Suprapubic skin (tissue), 4 donors: ENCODE data around the gene PCNT. TPM values are rescaled to one million over a fixed set of nuclear protein-coding genes. Genes with fewer than 3 reads are reported as not detected.

ENCODE experiments used
- DNase-seq, 2 donors: peaks; one replicate each; pipeline ENCODE4 v3.0.0-alpha.2; 2019; ENCODE audit warnings: low spot score in 2 of 2
- H3K27ac ChIP-seq: fragments of 200-600 bp; sonication (generic); one replicate; pipeline ENCODE4 v1.5.1; 2019
- H3K27me3 ChIP-seq: fragments of 200-600 bp; sonication (generic); one replicate; pipeline ENCODE4 v1.5.1; 2019
- H3K36me3 ChIP-seq: fragments of 200-600 bp; sonication (generic); one replicate; pipeline ENCODE4 v1.5.1; 2019
- H3K4me1 ChIP-seq: fragments of 200-600 bp; sonication (generic); one replicate; pipeline ENCODE4 v1.5.1; 2019
- H3K4me3 ChIP-seq: fragments of 200-600 bp; sonication (generic); one replicate; pipeline ENCODE4 v1.5.1; 2019; ENCODE audit warnings: mild to moderate bottlenecking
- H3K9me3 ChIP-seq: fragments of 200-600 bp; sonication (generic); one replicate; pipeline ENCODE4 v1.5.1; 2019
- EP300 ChIP-seq: sonication (generic); formaldehyde crosslinking; IDR thresholded peaks from one replicate; pipeline ENCODE4 v1.6.1; 2017; ENCODE audit warnings: antibody characterized with exemption
- POLR2A ChIP-seq, 2 donors: fragments of 450-650 bp; IDR thresholded peaks; one replicate each; pipeline ENCODE4 v1.6.1; 2017; ENCODE audit warnings: antibody characterized with exemption in 2 of 2, mild to moderate bottlenecking in 2 of 2, moderate library complexity in 2 of 2
- POLR2AphosphoS5 ChIP-seq, 3 donors: sonication (generic); formaldehyde crosslinking; IDR thresholded peaks; one replicate each; pipeline ENCODE4 v1.6.1; 2017; ENCODE audit warnings: antibody characterized with exemption in 3 of 3
- WGBS: methylation state at CpG from one replicate; pipeline ENCODE4 v1.1.5; 2018; 5-methylcytosine and 5-hydroxymethylcytosine counted together
- total RNA-seq, 4 donors: library from RNA; depleted of rRNA; stranded (reverse); fragments of >200 nt; gene quantifications; one replicate each; pipeline ENCODE4 v1.1.0, GENCODE V29; 2016
- TF ChIP-seq, protein P1 (sequence below), 2 donors: fragments of 200-600 bp in 1 of 2; fragments of 450-650 bp in 1 of 2; sonication (generic) in 1 of 2; IDR thresholded peaks; one replicate each; pipeline ENCODE4 v1.5.1; 2016 to 2019; ENCODE audit warnings: antibody characterized with exemption in 2 of 2, mild to moderate bottlenecking in 1 of 2, moderate library complexity in 1 of 2

Gene PCNT
- total RNA-seq, 4 donors from 2014 or later = 27.4 to 65.2 (median 47.0) TPM

DNA sequence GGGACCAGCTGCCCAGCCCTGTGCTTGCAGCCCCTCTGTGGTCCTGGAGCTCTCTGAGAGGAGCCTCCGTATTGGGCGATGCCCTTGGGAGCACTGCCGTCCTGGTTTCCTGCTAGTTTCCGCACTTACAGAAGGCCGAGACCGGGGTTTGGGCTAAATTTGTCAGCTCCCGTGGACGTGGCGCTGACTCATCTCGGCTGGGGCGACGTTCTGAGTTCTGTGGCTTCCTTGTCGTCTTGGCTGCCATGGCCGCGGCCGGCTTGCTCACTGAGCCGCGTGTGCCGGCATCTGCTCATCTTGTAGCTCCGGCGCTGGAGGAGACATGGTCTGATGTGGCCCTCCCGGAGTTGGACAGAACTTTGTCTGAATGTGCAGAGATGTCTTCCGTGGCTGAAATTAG, 64.9 kb downstream of the PCNT start:
- TF ChIP-seq POLR2A (IDR thresholded peaks at IDR 0.05) (no peak), EP300 (no peak), POLR2AphosphoS5 (IDR thresholded peaks at IDR 0.05) (no peak)
- TF ChIP-seq, protein P1, sequence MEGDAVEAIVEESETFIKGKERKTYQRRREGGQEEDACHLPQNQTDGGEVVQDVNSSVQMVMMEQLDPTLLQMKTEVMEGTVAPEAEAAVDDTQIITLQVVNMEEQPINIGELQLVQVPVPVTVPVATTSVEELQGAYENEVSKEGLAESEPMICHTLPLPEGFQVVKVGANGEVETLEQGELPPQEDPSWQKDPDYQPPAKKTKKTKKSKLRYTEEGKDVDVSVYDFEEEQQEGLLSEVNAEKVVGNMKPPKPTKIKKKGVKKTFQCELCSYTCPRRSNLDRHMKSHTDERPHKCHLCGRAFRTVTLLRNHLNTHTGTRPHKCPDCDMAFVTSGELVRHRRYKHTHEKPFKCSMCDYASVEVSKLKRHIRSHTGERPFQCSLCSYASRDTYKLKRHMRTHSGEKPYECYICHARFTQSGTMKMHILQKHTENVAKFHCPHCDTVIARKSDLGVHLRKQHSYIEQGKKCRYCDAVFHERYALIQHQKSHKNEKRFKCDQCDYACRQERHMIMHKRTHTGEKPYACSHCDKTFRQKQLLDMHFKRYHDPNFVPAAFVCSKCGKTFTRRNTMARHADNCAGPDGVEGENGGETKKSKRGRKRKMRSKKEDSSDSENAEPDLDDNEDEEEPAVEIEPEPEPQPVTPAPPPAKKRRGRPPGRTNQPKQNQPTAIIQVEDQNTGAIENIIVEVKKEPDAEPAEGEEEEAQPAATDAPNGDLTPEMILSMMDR (IDR thresholded peaks at IDR 0.05) = no peak
- no peak overlapping the region for H3K27ac ChIP-seq
- H3K36me3 ChIP-seq = peaks cover 69% of the 10 kb centered on the region
- DNase-seq = no peak
- peaks cover 4% of the 10 kb centered on the region for H3K4me1 ChIP-seq
- WGBS = 95% methylated on average over 18 of the region's 23 CpGs
- H3K27me3 ChIP-seq = no peaks in the 10 kb centered on the region
- H3K9me3 ChIP-seq = no peaks in the 10 kb centered on the region
- H3K4me3 ChIP-seq = no peak overlapping the region

- H3K9me3 ChIP-seq = no peaks in the 10 kb centered on the region
- TF ChIP-seq, protein P1 (IDR thresholded peaks at IDR 0.05) = no peak
- TF ChIP-seq EP300 (no peak), POLR2A (IDR thresholded peaks at IDR 0.05) (no peak), POLR2AphosphoS5 (IDR thresholded peaks at IDR 0.05) (no peak)
- DNase-seq = no peak
- no peaks in the 10 kb centered on the region for H3K27me3 ChIP-seq
- peaks cover 68% of the 10 kb centered on the region for H3K36me3 ChIP-seq
- no peak overlapping the region for H3K4me3 ChIP-seq
- peaks cover 4% of the 10 kb centered on the region for H3K4me1 ChIP-seq
- WGBS = 92% methylated on average over 28 of the region's 29 CpGs
- H3K27ac ChIP-seq = no peak overlapping the region
Measured at GRCh38 chr21:46390603-46391545, 66.9 kb downstream of the PCNT start.

GRCh38 chr21:46391773-46392172, 67.8 kb downstream of the PCNT start:
- Histone ChIP-seq H3K4me3 (no peak overlapping the region), H3K4me1 (peaks cover 4% of the 10 kb centered on the region), H3K27me3 (no peaks in the 10 kb centered on the region), H3K9me3 (no peaks in the 10 kb centered on the region), H3K36me3 (peaks cover 66% of the 10 kb centered on the region), H3K27ac (no peak overlapping the region)
- no peak for DNase-seq
- no peak for TF ChIP-seq EP300
- TF ChIP-seq, protein P1 (IDR thresholded peaks at IDR 0.05) = no peak
- no peak for TF ChIP-seq POLR2A (IDR thresholded peaks at IDR 0.05)
- no peak for TF ChIP-seq POLR2AphosphoS5 (IDR thresholded peaks at IDR 0.05)
- 89% methylated on average over 9 of the region's 9 CpGs for WGBS

DNA sequence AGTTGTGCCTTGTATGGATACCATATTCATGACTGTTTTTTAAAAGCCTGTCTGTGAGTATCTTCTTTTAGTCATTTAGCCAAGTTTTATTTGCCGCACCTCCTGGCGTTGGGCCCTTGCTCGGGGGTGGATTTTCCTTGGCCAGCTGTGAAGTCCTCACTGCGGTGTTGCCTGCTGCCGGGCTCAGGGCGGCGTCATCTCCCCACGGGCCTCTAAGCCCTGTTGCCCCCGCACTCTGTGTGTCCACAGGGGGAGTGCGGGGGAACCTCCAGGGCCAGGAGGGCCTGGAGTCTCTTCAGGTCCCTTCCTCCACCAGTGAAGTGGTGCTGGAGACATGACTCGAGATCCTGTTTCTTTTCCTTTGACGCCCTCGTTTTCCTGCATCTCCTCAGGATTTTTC, 69.0 kb downstream of the PCNT start:
- no peaks in the 10 kb centered on the region for H3K27me3 ChIP-seq
- no peaks in the 10 kb centered on the region for H3K9me3 ChIP-seq
- WGBS = 20% methylated on average over 13 of the region's 13 CpGs
- H3K4me1 ChIP-seq = peaks cover 4% of the 10 kb centered on the region
- TF ChIP-seq EP300 = no peak
- no peak for TF ChIP-seq POLR2A (IDR thresholded peaks at IDR 0.05)
- TF ChIP-seq, protein P1 (IDR thresholded peaks at IDR 0.05) = no peak
- TF ChIP-seq POLR2AphosphoS5 (IDR thresholded peaks at IDR 0.05) = no peak
- DNase-seq = no peak
- peaks cover 69% of the 10 kb centered on the region for H3K36me3 ChIP-seq
- H3K4me3 ChIP-seq = no peak overlapping the region
- no peak overlapping the region for H3K27ac ChIP-seq

DNA sequence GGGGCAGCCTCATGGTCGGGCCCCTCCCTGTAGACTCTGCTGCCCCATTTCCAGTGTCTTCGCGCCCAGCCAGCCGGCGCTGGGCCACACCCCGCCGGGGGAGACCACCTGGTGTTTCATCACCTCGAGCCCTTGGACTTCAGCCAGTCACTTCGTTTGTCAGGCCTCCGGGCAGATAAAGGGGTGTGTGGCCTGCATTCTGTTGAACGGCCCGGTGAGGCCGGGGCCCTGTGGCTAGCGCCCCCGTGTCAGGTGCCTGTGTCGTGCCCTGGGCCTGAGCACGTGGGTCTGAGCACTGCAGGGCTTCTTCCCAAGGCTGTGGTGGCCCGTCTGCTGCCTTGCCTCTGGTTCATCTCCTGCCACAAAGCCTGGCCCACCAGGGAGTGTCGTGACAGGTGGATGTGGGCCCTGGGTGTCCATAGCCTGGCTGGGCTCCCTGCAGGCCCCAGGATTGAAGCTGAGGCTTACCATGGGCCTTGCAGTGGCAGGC, 69.5 kb downstream of the PCNT start:
- no peak overlapping the region for H3K4me3 ChIP-seq
- no peak for DNase-seq
- peaks cover 73% of the 10 kb centered on the region for H3K36me3 ChIP-seq
- 67% methylated on average over 18 of the region's 19 CpGs for WGBS
- no peaks in the 10 kb centered on the region for H3K9me3 ChIP-seq
- TF ChIP-seq, protein P1 (IDR thresholded peaks at IDR 0.05) = no peak
- TF ChIP-seq POLR2AphosphoS5 (IDR thresholded peaks at IDR 0.05) (no peak), EP300 (no peak), POLR2A (IDR thresholded peaks at IDR 0.05) (no peak)
- H3K4me1 ChIP-seq = peaks cover 4% of the 10 kb centered on the region
- no peak overlapping the region for H3K27ac ChIP-seq
- no peaks in the 10 kb centered on the region for H3K27me3 ChIP-seq
